Mucosa of descending colon (tissue), 3 donors: Measurements from ENCODE around the gene PRR5L. TPM values are rescaled to one million over a fixed set of nuclear protein-coding genes. Genes with fewer than 3 reads are reported as not detected.

Experiments used
- ATAC-seq: fragments of 200-7000 bp; cut with Tn5 transposase; one replicate; pipeline ENCODE4 v1.9.1; 2020; ENCODE audit warnings: mild to moderate bottlenecking, moderate library complexity
- DNase-seq, 3 donors: peaks; one replicate each; pipeline ENCODE4 v3.0.0-alpha.2; 2020
- H3K36me3 ChIP-seq: fragments of 200-600 bp; one replicate; pipeline ENCODE4 v1.8.0; 2021; ENCODE audit warnings: low read depth, mild to moderate bottlenecking
- H3K4me1 ChIP-seq: fragments of 200-600 bp; one replicate; pipeline ENCODE4 v1.8.0; 2021; ENCODE audit warnings: low read depth, mild to moderate bottlenecking
- H3K4me3 ChIP-seq: fragments of 200-600 bp; one replicate; pipeline ENCODE4 v1.8.0; 2021; ENCODE audit warnings: mild to moderate bottlenecking
- H3K9me3 ChIP-seq: fragments of 200-600 bp; one replicate; pipeline ENCODE4 v1.8.0; 2021; ENCODE audit warnings: mild to moderate bottlenecking
- CTCF ChIP-seq: fragments of 200-600 bp; IDR thresholded peaks from one replicate; pipeline ENCODE4 v1.8.0; 2022; ENCODE audit warnings: antibody characterized with exemption, mild to moderate bottlenecking
- intact Hi-C, 2 donors: fragments of 100-400 bp; cut with DNase I in 1 of 2; cut with micrococcal nuclease in 1 of 2; formaldehyde crosslinking; loops; one replicate each; pipeline versions ENCODE4 v1.11.0 to v1.11.1; 2022; cut with DNase I, micrococcal nuclease
- total RNA-seq, 3 donors: library from RNA; stranded (reverse); fragmentation: NEBNext Ultra II Directional in 2 of 3; extraction: Animal tissue kit (Norgen Biotek cat#: 25700) in 2 of 3; gene quantifications; one replicate each; pipeline versions ENCODE4 v1.2.1 to v1.2.4, GENCODE V29; 2021 to 2023
- donor health status: DM: no; HTN: no; CAD: no; lungs with moderate emphysema.
- donor health status: DM: no; HTN: no; CAD: no.
- donor health status: DM: no; HTN: yes; CAD: no.

Gene PRR5L
- total RNA-seq, 3 donors from 2014 or later: 138 to 250 (median 203) TPM

GRCh38 chr11:36346562-36347383 lies 50.7 kb downstream of the PRR5L start:
- DNase-seq (no peak), ATAC-seq (no peak)
- Histone ChIP-seq H3K4me3 (no peak overlapping the region), H3K4me1 (peaks cover 7% of the 10 kb centered on the region), H3K9me3 (no peaks in the 10 kb centered on the region), H3K36me3 (no peaks in the 10 kb centered on the region)
- TF ChIP-seq CTCF: no peak
- intact Hi-C loops: no loop called here

DNA sequence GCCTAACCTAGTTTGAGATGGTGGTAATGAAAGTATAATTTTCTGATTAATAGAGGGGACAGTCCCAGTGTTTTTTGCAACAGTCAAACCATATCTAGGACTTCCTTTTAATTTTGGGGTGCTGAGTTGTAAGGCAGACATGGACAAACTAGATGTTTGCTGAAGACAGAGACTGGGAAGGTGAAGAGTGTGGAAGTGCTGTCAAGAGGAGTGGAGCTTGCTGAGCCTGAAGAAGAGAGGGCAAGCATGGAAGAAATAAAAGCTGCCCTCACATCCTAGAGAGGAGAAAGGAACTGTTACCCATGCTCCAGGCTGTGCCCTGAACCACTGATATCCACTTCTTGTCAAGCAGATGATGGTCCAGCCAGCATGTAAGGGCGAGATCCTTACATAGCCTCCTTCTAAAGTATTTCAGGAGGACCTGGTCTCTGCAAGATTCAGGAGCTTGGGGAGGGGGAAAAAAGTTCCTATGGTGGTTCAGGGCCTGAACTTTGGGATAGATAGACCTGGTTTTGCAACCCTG lies 51.4 kb downstream of the PRR5L start:
- Histone ChIP-seq H3K36me3 (no peaks in the 10 kb centered on the region), H3K4me3 (no peak overlapping the region), H3K4me1 (peaks cover 7% of the 10 kb centered on the region), H3K9me3 (no peaks in the 10 kb centered on the region)
- ATAC-seq: no peak
- no peak for DNase-seq
- intact Hi-C loops: no loop called here
- no peak for TF ChIP-seq CTCF

GRCh38 chr11:36349351-36350136 lies 53.5 kb downstream of the PRR5L start:
- Histone ChIP-seq H3K4me1 (peaks cover 13% of the 10 kb centered on the region), H3K4me3 (no peak overlapping the region), H3K9me3 (no peaks in the 10 kb centered on the region), H3K36me3 (no peaks in the 10 kb centered on the region)
- DNase-seq (no peak), ATAC-seq (no peak)
- TF ChIP-seq CTCF: no peak
- intact Hi-C loops: no loop called here

DNA sequence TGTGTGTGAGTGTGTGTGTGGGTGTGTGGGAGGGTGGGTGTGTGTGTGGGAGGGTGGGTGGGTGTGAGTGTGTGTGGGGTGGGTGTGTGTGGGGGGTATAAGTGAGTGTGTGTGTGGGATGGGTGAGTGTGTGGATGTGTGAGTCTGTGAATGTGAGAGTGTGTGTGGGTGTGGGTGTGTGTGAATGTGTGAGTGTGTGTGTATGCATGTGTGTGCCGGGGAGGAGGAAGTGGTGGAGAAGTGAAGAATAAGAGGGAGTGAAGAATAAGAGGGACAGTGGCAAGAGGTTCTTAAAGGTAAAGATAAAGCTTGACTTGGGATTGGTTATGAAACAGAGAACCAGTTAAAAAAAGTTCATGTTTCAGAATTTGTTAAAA lies 54.0 kb downstream of the PRR5L start:
- DNase-seq (no peak), ATAC-seq (no peak)
- peaks cover 10% of the 10 kb centered on the region for H3K4me1 ChIP-seq
- H3K9me3 ChIP-seq: no peaks in the 10 kb centered on the region
- no peak overlapping the region for H3K4me3 ChIP-seq
- intact Hi-C loops: no loop called here
- H3K36me3 ChIP-seq: no peaks in the 10 kb centered on the region
- no peak for TF ChIP-seq CTCF

- DNase-seq (no peak), ATAC-seq (peak; percentile 46)
- no peak for TF ChIP-seq CTCF
- H3K4me1 ChIP-seq: peaks cover 24% of the 10 kb centered on the region
- no peaks in the 10 kb centered on the region for H3K9me3 ChIP-seq
- intact Hi-C loops: no loop called here
- no peak overlapping the region for H3K4me3 ChIP-seq
- H3K36me3 ChIP-seq: no peaks in the 10 kb centered on the region
Observed at GRCh38 chr11:36352922-36353321, 56.8 kb downstream of the PRR5L start.
